ENCODE data around the gene MYB.

The MYB gene

GRCh38 chr6:135158397-135158796 is 22.7 kb upstream of the MYB start:
- Histone ChIP-seq H3K27me3 (ENCODE audit: insufficient read depth, low read depth) (no peaks in the 10 kb centered on the region), H4K20me1 (ENCODE audit: insufficient read depth) (no peaks in the 10 kb centered on the region), H3K79me2 (ENCODE audit: insufficient read depth, low read depth) (no peaks in the 10 kb centered on the region), H3K4me2 (no peak overlapping the region), H3K27ac (no peak overlapping the region), H3K9ac (no peak overlapping the region), H3K4me1 (ENCODE audit: low read depth, poor library complexity, severe bottlenecking) (peaks cover 15% of the 10 kb centered on the region), H2AFZ (ENCODE audit: low read depth) (no peak overlapping the region), H3K36me3 (ENCODE audit: insufficient read depth) (no peaks in the 10 kb centered on the region), H3K4me3 (IDR thresholded peaks at IDR 0.05; ENCODE audit: insufficient read depth, low read depth, low read length) (no peak overlapping the region)
- no peak for TF ChIP-seq CTCF (conservative IDR thresholded peaks at IDR 0.05; ENCODE audit: low read depth, low read length)

GRCh38 chr6:135159531-135159930 is 21.6 kb upstream of the MYB start:
- H3K4me3 ChIP-seq (IDR thresholded peaks at IDR 0.05; ENCODE audit: insufficient read depth, low read depth, low read length), result no peak overlapping the region
- no peak overlapping the region for H2AFZ ChIP-seq (ENCODE audit: low read depth)
- no peaks in the 10 kb centered on the region for H3K27me3 ChIP-seq (ENCODE audit: insufficient read depth, low read depth)
- no peaks in the 10 kb centered on the region for H3K36me3 ChIP-seq (ENCODE audit: insufficient read depth)
- no peaks in the 10 kb centered on the region for H4K20me1 ChIP-seq (ENCODE audit: insufficient read depth)
- H3K27ac ChIP-seq, result no peak overlapping the region
- no peak for TF ChIP-seq CTCF (conservative IDR thresholded peaks at IDR 0.05; ENCODE audit: low read depth, low read length)
- H3K79me2 ChIP-seq (ENCODE audit: insufficient read depth, low read depth), result no peaks in the 10 kb centered on the region
- no peak overlapping the region for H3K4me2 ChIP-seq
- H3K4me1 ChIP-seq (ENCODE audit: low read depth, poor library complexity, severe bottlenecking), result peaks cover 26% of the 10 kb centered on the region
- H3K9ac ChIP-seq, result no peak overlapping the region

- Histone ChIP-seq H4K20me1 (ENCODE audit: insufficient read depth) (no peaks in the 10 kb centered on the region), H3K4me3 (IDR thresholded peaks at IDR 0.05; ENCODE audit: insufficient read depth, low read depth, low read length) (no peak overlapping the region), H2AFZ (ENCODE audit: low read depth) (no peak overlapping the region), H3K9ac (no peak overlapping the region), H3K79me2 (ENCODE audit: insufficient read depth, low read depth) (no peaks in the 10 kb centered on the region), H3K27me3 (ENCODE audit: insufficient read depth, low read depth) (no peaks in the 10 kb centered on the region), H3K36me3 (ENCODE audit: insufficient read depth) (no peaks in the 10 kb centered on the region), H3K4me1 (ENCODE audit: low read depth, poor library complexity, severe bottlenecking) (peaks cover 26% of the 10 kb centered on the region), H3K4me2 (peak overlapping the region; percentile 76; the same call in 1 of the 2 replicates), H3K27ac (no peak overlapping the region)
- TF ChIP-seq CTCF (conservative IDR thresholded peaks at IDR 0.05; ENCODE audit: low read depth, low read length), result no peak
Measured at GRCh38 chr6:135161411-135162395, 19.4 kb upstream of the MYB start.

- H2AFZ ChIP-seq (ENCODE audit: low read depth), result peak overlapping the region; percentile 85
- peaks cover 26% of the 10 kb centered on the region for H3K4me1 ChIP-seq (ENCODE audit: low read depth, poor library complexity, severe bottlenecking)
- no peaks in the 10 kb centered on the region for H4K20me1 ChIP-seq (ENCODE audit: insufficient read depth)
- H3K27me3 ChIP-seq (ENCODE audit: insufficient read depth, low read depth), result no peaks in the 10 kb centered on the region
- peak overlapping the region; percentile 76 for H3K4me2 ChIP-seq
- no peaks in the 10 kb centered on the region for H3K79me2 ChIP-seq (ENCODE audit: insufficient read depth, low read depth)
- no peak overlapping the region for H3K4me3 ChIP-seq (IDR thresholded peaks at IDR 0.05; ENCODE audit: insufficient read depth, low read depth, low read length)
- H3K27ac ChIP-seq, result peak overlapping the region; percentile 34; the same call in 1 of the 2 replicates
- no peak overlapping the region for H3K9ac ChIP-seq
- TF ChIP-seq CTCF (conservative IDR thresholded peaks at IDR 0.05; ENCODE audit: low read depth, low read length), result peak; percentile 87
- no peaks in the 10 kb centered on the region for H3K36me3 ChIP-seq (ENCODE audit: insufficient read depth)
Measured at GRCh38 chr6:135162678-135163439, 18.2 kb upstream of the MYB start.

Measured in KMS-11 (cell line).